Measurements from ENCODE around the gene SLC25A22. TPM values are rescaled to one million over a fixed set of nuclear protein-coding genes. Genes with fewer than 3 reads are reported as not detected.

The SLC25A22 gene
- total and polyA plus RNA-seq, 3 experiments from 2014 or later, result 14.1 to 77.0 (median 73.6) TPM

DNA sequence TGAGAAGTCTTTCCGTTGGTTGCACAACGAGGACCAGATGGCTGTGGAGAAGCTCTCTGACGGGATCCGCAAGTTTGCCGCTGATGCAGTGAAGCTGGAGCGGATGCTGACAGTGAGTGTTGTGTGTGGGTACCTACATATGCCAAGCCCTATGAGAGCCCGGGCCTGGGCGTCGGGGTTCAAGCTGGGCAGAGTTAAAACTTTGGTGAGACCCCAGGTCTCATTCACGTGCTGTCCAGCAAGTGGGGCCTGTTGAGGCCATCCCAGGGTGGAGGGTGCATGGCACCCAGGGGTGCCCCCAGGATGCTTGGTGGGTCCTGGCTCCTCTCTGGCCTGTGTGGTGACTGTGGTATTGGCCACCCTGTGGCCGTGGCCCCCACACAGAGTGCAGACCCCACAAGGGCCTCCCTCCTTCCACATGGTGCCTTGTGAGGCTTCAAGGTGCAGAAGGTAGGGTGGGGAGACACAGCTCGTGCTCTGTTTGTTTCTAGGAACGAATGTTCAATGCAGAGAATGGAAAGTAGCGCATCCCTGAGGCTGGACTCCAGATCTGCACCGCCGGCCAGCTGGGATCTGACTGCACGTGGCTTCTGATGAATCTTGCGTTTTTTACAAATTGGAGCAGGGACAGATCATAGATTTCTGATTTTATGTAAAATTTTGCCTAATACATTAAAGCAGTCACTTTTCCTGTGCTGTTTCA is 33.6 kb downstream of the SLC25A22 start:
- Mint-ChIP-seq H3K36me3 (peaks cover 0 to 58% (median 2%) of the 10 kb centered on the region in 3 donors), H3K27ac (peak overlapping the region in 1 of 8 donors; percentile 24)

DNA sequence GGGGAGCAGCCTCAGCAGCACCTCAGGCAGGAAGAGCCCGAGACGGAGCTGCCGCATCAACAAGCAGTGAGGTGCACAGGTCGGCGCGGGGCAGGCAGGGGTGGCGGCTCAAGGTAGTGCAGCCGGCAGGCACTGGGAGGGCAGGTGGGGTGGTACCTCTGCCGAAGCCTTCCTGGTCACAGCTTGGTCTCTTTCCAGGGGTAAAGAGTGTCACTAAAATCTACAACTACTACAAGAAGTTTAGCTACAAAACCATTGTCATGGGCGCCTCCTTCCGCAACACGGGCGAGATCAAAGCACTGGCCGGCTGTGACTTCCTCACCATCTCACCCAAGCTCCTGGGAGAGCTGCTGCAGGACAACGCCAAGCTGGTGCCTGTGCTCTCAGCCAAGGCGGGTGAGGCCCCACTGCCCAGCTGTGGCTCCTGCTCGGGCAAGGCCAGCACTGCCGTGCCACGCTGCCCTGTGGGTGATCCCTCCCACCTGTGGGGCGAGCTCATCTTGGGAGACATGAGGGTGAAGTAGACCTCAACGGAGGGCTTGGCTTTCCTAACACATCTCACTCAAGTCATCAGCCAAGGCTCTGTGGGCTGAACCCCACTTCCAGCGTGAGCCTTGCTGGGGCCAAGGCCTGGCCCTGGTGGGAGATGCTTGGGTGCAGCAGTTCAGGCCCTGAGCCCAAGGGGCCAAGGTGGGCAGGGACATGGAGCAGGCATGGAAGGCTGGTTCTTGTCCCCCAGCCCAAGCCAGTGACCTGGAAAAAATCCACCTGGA is 34.3 kb downstream of the SLC25A22 start:
- ChIA-PET POLR2A (interaction anchor here (0.5 kb wide), 1 partner anchor 14 kb away, joined by 3 read pairs; no protein-coding TSS in a partner anchor), CTCF (interaction anchor here (1.6 kb wide), 1 partner anchor 209 kb away, joined by 4 read pairs; no protein-coding TSS in a partner anchor)
- DNase-seq, result no peak
- Histone ChIP-seq H3K27ac (ENCODE audit: low read depth, low read length) (no peak overlapping the region), H3K27me3 (ENCODE audit: insufficient read depth, low read length, poor library complexity, severe bottlenecking) (no peaks in the 10 kb centered on the region), H3K4me1 (ENCODE audit: insufficient read depth, low read length) (no peaks in the 10 kb centered on the region), H3K36me3 (ENCODE audit: insufficient read depth, low read length) (peaks cover 33% of the 10 kb centered on the region), H3K4me3 (ENCODE audit: low read length) (no peak overlapping the region), H3K9me3 (ENCODE audit: low read length) (no peaks in the 10 kb centered on the region)
- H3K27ac Mint-ChIP-seq, result no peak overlapping the region
- no peak overlapping the region for H3K4me3 Mint-ChIP-seq
- no peaks in the 10 kb centered on the region for H3K27me3 Mint-ChIP-seq
- no peaks in the 10 kb centered on the region for H3K4me1 Mint-ChIP-seq
- H3K9me3 Mint-ChIP-seq, result no peaks in the 10 kb centered on the region
- H3K36me3 Mint-ChIP-seq, result peaks cover 0 to 60% (median 2%) of the 10 kb centered on the region in 3 donors

More for the DNA sequence above, 33.6 kb downstream of the SLC25A22 start:
- Mint-ChIP-seq H3K27me3 (no peaks in the 10 kb centered on the region), H3K9me3 (no peaks in the 10 kb centered on the region), H3K4me3 (no peak overlapping the region), H3K4me1 (no peaks in the 10 kb centered on the region)
- Histone ChIP-seq H3K4me1 (ENCODE audit: insufficient read depth, low read length) (no peaks in the 10 kb centered on the region), H3K9me3 (ENCODE audit: low read length) (no peaks in the 10 kb centered on the region), H3K36me3 (ENCODE audit: insufficient read depth, low read length) (peaks cover 33% of the 10 kb centered on the region), H3K4me3 (ENCODE audit: low read length) (no peak overlapping the region), H3K27me3 (ENCODE audit: insufficient read depth, low read length, poor library complexity, severe bottlenecking) (no peaks in the 10 kb centered on the region), H3K27ac (ENCODE audit: low read depth, low read length) (no peak overlapping the region)
- CTCF ChIA-PET, result interaction anchor here (1.2 to 1.7 kb wide), 3 partner anchors 151 to 245 kb away, joined by 3 to 4 read pairs (median 4); no protein-coding TSS in a partner anchor
- no peak for DNase-seq
- POLR2A ChIA-PET, result no interaction called here

DNA sequence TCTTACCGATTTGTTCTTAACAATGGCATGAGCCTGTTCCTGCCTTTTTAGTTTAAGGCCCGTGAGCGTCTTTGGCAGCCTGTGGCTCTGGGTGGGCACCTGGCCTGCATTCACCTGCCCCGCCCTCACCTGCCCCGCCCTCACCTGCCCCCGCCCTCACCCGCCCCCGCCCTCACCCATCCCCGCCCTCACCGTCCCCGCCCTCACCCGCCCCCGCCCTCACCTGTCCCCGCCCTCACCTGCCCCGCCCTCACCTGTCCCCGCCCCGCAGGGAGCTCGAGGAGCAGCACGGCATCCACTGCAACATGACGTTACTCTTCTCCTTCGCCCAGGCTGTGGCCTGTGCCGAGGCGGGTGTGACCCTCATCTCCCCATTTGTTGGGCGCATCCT is 35.0 kb downstream of the SLC25A22 start:
- no peaks in the 10 kb centered on the region for H3K4me1 ChIP-seq (ENCODE audit: insufficient read depth, low read length)
- Mint-ChIP-seq H3K27me3 (no peaks in the 10 kb centered on the region), H3K4me3 (no peak overlapping the region), H3K9me3 (no peaks in the 10 kb centered on the region), H3K36me3 (peaks cover 0 to 64% (median 2%) of the 10 kb centered on the region in 3 donors), H3K4me1 (no peaks in the 10 kb centered on the region), H3K27ac (peak overlapping the region in 1 of 8 donors; percentile 29)
- no peaks in the 10 kb centered on the region for H3K9me3 ChIP-seq (ENCODE audit: low read length)
- POLR2A ChIA-PET, result interaction anchor here (0.5 kb wide), 1 partner anchor 15 kb away, joined by 3 read pairs; no protein-coding TSS in a partner anchor
- H3K36me3 ChIP-seq (ENCODE audit: insufficient read depth, low read length), result peaks cover 33% of the 10 kb centered on the region
- no peak for DNase-seq
- CTCF ChIA-PET, result no interaction called here
- H3K27ac ChIP-seq (ENCODE audit: low read depth, low read length), result no peak overlapping the region
- no peak overlapping the region for H3K4me3 ChIP-seq (ENCODE audit: low read length)
- H3K27me3 ChIP-seq (ENCODE audit: insufficient read depth, low read length, poor library complexity, severe bottlenecking), result no peaks in the 10 kb centered on the region

DNA sequence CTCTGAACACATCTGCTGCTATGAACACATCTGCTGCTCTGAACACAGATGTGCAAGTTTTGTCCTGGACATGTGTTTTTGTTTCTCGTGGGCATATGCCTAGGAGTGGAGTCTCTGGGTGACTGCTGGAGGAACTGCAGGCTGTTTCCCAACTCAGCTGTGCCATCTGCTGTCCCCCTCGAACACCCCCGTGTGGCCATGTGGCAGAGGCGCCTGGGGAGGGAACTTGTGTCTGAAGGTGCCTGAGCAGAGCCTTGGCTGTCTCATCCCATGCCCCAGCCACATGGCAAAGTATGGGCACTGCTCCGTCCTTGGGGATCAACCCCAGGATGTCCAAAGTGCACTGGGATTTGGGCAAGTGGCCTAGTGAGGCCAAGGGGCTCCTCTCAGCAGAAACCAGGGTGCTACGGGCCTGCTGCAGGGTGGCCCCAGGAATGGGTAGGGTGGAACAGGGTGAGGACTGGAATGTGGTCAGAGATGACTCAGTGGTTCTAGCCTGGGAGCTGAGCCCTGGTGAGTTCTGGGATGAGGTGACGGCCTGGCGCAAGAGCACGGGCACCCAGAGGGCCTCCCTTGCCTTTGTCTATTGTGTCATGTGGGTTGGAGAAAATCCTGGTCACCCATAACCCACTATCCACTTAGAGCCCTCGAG is 35.5 kb downstream of the SLC25A22 start:
- Mint-ChIP-seq H3K4me1 (no peaks in the 10 kb centered on the region), H3K4me3 (no peak overlapping the region), H3K36me3 (peaks cover 0 to 66% (median 4%) of the 10 kb centered on the region in 3 donors), H3K9me3 (no peaks in the 10 kb centered on the region), H3K27me3 (no peaks in the 10 kb centered on the region), H3K27ac (peak overlapping the region in 3 of 8 donors; percentile 46 to 64 (median 58))
- no peaks in the 10 kb centered on the region for H3K9me3 ChIP-seq (ENCODE audit: low read length)
- peaks cover 34% of the 10 kb centered on the region for H3K36me3 ChIP-seq (ENCODE audit: insufficient read depth, low read length)
- ChIA-PET CTCF (interaction anchor here (1.3 to 1.8 kb wide), 2 partner anchors 15 to 37 kb away, joined by 4 to 6 read pairs; partner anchors contain the start of gene TALDO1), POLR2A (no interaction called here)
- DNase-seq, result no peak
- H3K27ac ChIP-seq (ENCODE audit: low read depth, low read length), result no peak overlapping the region
- H3K4me1 ChIP-seq (ENCODE audit: insufficient read depth, low read length), result no peaks in the 10 kb centered on the region
- H3K4me3 ChIP-seq (ENCODE audit: low read length), result no peak overlapping the region
- H3K27me3 ChIP-seq (ENCODE audit: insufficient read depth, low read length, poor library complexity, severe bottlenecking), result no peaks in the 10 kb centered on the region

DNA sequence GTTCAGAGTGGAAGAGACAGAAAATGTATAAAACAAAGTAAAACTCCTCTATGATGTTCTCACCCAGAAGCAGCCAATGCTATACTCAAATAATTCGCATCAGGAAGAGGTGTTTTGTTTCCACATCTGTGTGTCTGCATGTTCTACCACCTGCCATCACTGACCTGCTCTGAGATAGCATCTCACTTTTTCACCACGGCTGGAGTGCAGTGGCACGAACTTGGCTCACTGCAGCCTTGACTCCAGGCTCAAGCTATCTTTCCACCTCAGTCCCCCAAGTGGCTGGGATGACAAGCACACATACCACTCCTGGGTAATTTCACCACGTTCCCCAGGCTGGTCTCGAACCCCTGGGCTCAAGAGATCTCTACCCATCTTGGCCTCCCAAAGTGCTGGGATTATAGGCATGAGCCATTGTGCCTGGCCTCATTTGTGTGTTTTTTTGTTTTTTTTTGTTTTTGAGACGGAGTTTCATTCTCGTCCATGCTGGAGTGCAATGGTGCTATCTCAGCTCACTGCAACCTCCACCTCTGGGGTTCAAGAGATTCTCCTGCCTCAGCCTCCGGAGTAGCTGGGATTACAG is 36.5 kb downstream of the SLC25A22 start:
- H3K4me1 ChIP-seq (ENCODE audit: insufficient read depth, low read length), result no peaks in the 10 kb centered on the region
- no peaks in the 10 kb centered on the region for H3K27me3 ChIP-seq (ENCODE audit: insufficient read depth, low read length, poor library complexity, severe bottlenecking)
- Mint-ChIP-seq H3K36me3 (peaks cover 0 to 67% (median 9%) of the 10 kb centered on the region in 3 donors), H3K27ac (peak overlapping the region in 1 of 8 donors; percentile 58), H3K4me1 (no peaks in the 10 kb centered on the region), H3K9me3 (no peaks in the 10 kb centered on the region), H3K4me3 (no peak overlapping the region), H3K27me3 (no peaks in the 10 kb centered on the region)
- ChIA-PET POLR2A (interaction anchor here (0.6 kb wide), 1 partner anchor 304 kb away, joined by 3 read pairs; no protein-coding TSS in a partner anchor), CTCF (interaction anchor here (1.3 to 1.8 kb wide), 2 partner anchors 14 to 36 kb away, joined by 4 to 6 read pairs; partner anchors contain the start of gene TALDO1)
- no peak overlapping the region for H3K4me3 ChIP-seq (ENCODE audit: low read length)
- no peaks in the 10 kb centered on the region for H3K9me3 ChIP-seq (ENCODE audit: low read length)
- no peak for DNase-seq
- peaks cover 38% of the 10 kb centered on the region for H3K36me3 ChIP-seq (ENCODE audit: insufficient read depth, low read length)
- H3K27ac ChIP-seq (ENCODE audit: low read depth, low read length), result no peak overlapping the region

DNA sequence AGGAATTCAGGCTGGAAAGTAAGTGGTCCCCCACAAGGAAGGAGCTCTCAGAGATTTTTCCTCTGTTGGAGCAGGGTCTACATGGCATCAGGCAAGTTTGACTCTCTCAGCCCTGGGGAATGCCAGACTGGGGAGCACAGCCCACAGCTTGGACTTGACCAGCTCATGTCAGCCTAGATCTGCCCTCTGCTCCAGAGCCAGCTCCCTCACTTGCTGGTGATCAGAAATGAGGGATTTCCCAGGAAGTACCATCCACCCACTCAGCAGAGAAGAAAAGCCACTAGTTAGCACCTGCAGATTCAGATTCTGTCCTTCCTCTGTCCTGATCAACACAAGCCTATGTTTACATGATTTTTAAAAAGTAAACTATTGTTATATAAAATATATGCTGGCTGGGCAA is 37.8 kb downstream of the SLC25A22 start:
- no peak for DNase-seq
- Histone ChIP-seq H3K4me3 (ENCODE audit: low read length) (no peak overlapping the region), H3K27ac (ENCODE audit: low read depth, low read length) (no peak overlapping the region), H3K27me3 (ENCODE audit: insufficient read depth, low read length, poor library complexity, severe bottlenecking) (no peaks in the 10 kb centered on the region), H3K36me3 (ENCODE audit: insufficient read depth, low read length) (peaks cover 38% of the 10 kb centered on the region), H3K4me1 (ENCODE audit: insufficient read depth, low read length) (no peaks in the 10 kb centered on the region), H3K9me3 (ENCODE audit: low read length) (no peaks in the 10 kb centered on the region)
- Mint-ChIP-seq H3K27ac (peak overlapping the region in 1 of 8 donors; percentile 9), H3K4me1 (no peaks in the 10 kb centered on the region), H3K4me3 (no peak overlapping the region), H3K9me3 (no peaks in the 10 kb centered on the region), H3K36me3 (peaks cover 0 to 66% (median 9%) of the 10 kb centered on the region in 3 donors), H3K27me3 (no peaks in the 10 kb centered on the region)
- ChIA-PET CTCF (interaction anchor here (2.3 kb wide), 1 partner anchor 12 kb away, joined by 7 read pairs; the partner anchor contains the start of gene TALDO1), POLR2A (no interaction called here)

DNA sequence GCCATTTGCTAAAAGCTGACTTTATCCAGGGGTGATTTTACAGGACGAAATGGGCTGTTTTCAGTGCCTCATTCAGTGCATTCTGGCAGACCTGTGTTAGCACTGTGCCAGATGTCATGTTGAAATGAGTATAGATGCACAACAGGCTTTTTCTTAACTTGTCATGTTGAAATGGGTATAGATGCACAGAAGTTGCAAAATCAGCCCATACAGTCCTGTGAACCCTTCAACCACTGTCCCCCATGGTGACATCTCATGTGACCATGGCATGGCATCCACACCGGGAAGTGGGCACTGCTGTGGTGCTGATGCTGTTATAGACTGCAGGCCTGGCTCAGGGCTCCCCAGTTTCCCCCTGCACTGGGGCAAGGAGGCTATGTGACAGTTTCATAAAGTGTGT is 48.4 kb downstream of the SLC25A22 start:
- Mint-ChIP-seq H3K36me3 (peaks cover 0 to 10% (median 0%) of the 10 kb centered on the region in 3 donors), H3K9me3 (no peaks in the 10 kb centered on the region), H3K27me3 (no peaks in the 10 kb centered on the region), H3K27ac (peak overlapping the region in 4 of 8 donors; percentile 9 to 47 (median 16)), H3K4me1 (peaks cover 19 to 30% (median 24%) of the 10 kb centered on the region in 3 donors), H3K4me3 (peak overlapping the region in 6 of 7 donors; percentile 17 to 72 (median 40))
- no peaks in the 10 kb centered on the region for H3K27me3 ChIP-seq (ENCODE audit: insufficient read depth, low read length, poor library complexity, severe bottlenecking)
- ChIA-PET POLR2A (interaction anchor here (0.8 kb wide), 1 partner anchor 24 kb away, joined by 5 read pairs; no protein-coding TSS in a partner anchor), CTCF (interaction anchor here (0.7 to 1.5 kb wide), 3 partner anchors 16 to 27 kb away, joined by 3 to 5 read pairs (median 4); no protein-coding TSS in a partner anchor)
- no peaks in the 10 kb centered on the region for H3K36me3 ChIP-seq (ENCODE audit: insufficient read depth, low read length)
- H3K9me3 ChIP-seq (ENCODE audit: low read length), result no peaks in the 10 kb centered on the region
- peaks cover 13% of the 10 kb centered on the region for H3K4me1 ChIP-seq (ENCODE audit: insufficient read depth, low read length)
- no peak overlapping the region for H3K4me3 ChIP-seq (ENCODE audit: low read length)
- peak overlapping the region; percentile 93 for H3K27ac ChIP-seq (ENCODE audit: low read depth, low read length)
- no peak for DNase-seq

Measured in CD8-positive, alpha-beta memory T cell (primary cell).